GM12872 (cell line): ENCODE data around the gene GDPGP1.

Experiments used
- TF ChIP-seq, protein P1 (sequence below): IDR thresholded peaks from 3 replicates; pipeline ENCODE4 v1.5.1; 2011; ENCODE audit warnings: low read depth, mild to moderate bottlenecking, low read length, moderate library complexity; ENCODE audit not compliant: insufficient read depth

GDPGP1 gene

DNA sequence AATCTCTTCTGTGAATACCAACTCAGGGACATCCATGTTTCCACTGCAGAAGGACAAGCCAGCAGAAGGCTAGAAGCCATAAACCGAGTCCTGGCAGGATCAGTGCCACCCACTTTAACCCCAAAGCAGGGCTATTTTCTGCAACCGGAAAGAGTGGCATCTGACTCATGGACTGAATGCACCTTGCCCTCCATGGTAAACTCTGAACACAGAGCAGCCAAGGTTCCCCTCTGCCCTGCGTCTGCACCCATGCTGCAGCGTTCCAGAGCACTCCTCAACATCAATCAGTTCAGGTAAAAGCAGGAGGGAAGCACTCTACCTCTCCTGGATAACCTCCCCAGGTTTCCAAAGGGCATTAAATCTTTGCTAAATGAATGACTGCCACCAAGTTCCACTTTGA, 30.7 kb downstream of the GDPGP1 start:
- TF ChIP-seq, protein P1, sequence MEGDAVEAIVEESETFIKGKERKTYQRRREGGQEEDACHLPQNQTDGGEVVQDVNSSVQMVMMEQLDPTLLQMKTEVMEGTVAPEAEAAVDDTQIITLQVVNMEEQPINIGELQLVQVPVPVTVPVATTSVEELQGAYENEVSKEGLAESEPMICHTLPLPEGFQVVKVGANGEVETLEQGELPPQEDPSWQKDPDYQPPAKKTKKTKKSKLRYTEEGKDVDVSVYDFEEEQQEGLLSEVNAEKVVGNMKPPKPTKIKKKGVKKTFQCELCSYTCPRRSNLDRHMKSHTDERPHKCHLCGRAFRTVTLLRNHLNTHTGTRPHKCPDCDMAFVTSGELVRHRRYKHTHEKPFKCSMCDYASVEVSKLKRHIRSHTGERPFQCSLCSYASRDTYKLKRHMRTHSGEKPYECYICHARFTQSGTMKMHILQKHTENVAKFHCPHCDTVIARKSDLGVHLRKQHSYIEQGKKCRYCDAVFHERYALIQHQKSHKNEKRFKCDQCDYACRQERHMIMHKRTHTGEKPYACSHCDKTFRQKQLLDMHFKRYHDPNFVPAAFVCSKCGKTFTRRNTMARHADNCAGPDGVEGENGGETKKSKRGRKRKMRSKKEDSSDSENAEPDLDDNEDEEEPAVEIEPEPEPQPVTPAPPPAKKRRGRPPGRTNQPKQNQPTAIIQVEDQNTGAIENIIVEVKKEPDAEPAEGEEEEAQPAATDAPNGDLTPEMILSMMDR, result no peak

GRCh38 chr15:90265271-90266060, 31.5 kb downstream of the GDPGP1 start, which contains the start of gene NGRN:
Gene NGRN, plus strand, starts transcription at chr15:90265672. Its CDS starts 41 bp downstream, at chr15:90265713.
- TF ChIP-seq, protein P1, result no peak

DNA sequence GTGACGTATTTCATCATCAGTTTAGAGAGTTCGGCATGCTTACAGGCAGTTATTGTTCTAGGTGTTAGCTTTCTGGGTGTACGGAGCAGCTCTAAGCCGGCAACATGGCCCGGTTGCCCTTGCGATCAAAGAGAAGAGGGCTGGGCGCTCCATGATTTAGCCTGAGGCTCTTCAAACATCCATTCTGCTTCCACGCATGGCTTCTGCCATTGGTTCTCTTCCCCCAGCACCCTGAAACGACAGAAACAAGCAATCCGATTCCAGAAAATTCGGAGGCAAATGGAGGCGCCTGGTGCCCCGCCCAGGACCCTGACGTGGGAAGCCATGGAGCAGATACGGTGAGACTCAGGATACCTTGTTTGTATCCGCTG, 32.0 kb downstream of the GDPGP1 start:
- TF ChIP-seq, protein P1, result no peak

DNA sequence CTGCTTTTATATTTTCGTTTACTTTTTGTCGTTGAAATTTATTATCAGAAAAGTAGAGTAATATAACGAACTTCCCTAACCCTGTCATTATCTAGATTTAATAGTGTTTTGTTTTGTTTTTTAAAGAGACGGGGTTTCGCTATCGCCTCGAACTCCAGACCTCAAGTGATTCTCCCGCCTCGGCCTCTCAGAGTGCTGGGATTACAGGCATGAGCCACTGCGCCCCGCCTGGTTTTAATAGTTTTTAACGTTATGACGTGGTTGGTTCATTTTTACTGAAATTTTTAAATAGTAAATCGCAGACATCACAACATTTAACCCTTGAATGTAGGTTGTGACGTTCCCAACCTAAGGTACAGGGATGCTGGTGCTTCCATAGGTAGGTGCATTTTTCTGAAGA, 32.5 kb downstream of the GDPGP1 start:
- TF ChIP-seq, protein P1, result no peak

DNA sequence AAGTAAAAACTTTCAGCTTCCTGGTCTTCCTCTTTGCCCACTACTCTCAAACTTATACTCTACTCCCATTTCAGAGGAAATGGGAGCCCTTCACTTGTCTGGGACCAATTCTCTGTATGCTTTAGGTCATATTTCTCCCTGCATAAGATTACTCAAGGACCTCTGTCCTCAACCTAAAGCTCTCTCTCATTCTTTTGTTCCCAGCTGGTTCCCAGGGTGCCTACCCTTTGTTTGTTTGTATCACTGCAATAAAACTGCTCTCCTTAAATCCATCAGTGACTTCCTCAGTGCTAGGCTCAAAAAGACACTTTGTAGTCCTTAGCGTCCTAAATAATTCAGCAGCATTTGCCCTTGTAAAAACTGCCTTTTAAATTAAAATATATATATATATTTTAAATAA, 34.4 kb downstream of the GDPGP1 start:
- TF ChIP-seq, protein P1, result no peak

DNA sequence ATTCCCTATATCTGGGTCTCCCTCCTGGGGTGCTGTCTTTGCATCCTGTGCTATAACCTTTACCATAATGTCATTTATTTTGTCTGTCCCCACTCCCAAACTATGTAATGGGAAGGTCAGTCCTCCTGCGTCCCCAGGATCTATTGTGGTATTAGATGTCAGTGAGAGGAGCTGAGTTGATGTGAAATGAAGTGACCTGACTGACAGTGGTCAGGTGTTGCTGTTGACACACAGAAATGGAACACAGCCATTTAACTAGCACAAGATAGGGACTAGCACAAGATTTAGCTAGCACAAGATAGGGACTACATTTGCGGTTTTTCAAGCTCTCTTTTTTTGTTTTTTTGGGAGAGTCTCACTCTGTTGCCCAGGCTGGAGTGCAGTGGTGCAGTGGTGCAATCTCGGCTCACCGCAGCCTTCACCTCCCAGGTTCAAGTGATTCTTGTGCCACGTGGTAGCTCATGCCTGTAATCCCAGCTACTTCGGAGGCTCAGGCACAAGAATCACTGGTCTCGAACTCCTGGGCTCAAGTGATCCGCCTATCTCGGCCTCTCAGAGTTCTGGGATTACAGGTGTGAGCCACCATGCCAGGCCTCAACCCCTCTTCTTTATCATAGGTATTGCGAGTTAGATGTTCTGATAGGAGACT, 36.6 kb downstream of the GDPGP1 start:
- TF ChIP-seq, protein P1, result no peak

DNA sequence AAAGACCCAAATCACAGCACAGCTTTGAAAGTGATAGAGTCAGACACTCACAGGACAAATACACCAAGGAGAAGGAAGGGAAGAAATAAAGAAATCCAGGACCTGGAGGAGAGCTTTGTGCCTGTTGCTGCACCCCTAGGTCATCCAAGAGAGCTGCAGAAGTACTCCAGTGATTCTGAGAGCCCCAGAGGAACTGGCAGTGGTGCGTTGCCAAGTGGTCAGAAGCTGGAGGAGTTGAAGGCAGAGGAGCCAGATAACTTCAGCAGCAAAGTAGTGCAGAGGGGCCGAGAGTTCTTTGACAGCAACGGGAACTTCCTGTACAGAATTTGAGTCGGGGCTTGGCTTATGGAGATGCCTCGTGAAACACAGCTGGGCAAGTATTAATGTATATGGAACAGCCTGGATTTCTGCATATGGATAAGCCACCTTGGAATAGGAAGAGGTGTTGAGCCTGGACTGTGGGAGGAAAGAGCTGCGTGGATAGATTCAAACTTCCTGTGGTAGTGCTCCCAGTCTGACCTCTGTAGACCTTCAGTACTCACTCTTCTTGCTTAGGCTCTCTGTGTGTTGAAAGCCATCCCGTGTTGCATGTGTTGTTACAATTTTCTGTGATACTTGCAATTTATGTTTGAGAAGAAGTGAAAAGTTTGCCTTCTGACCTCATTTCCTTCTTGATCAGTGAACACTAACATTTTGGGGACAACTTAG, 37.6 kb downstream of the GDPGP1 start:
- TF ChIP-seq, protein P1, result no peak
